ENCODE results near the gene NUP62CL. TPM values are rescaled to one million over a fixed set of nuclear protein-coding genes. Genes with fewer than 3 reads are reported as not detected.

NUP62CL gene
- total RNA-seq, 1 donor from 2014 or later, result 4.2 TPM

- DNase-seq (ENCODE audit: extremely low spot score, unreplicated experiment), result no peak
- Mint-ChIP-seq H3K4me3 (no peak overlapping the region), H3K9me3 (no peaks in the 10 kb centered on the region), H3K36me3 (no peaks in the 10 kb centered on the region), H3K4me1 (ENCODE audit: unreplicated experiment) (no peaks in the 10 kb centered on the region), H3K27ac (no peak overlapping the region), H3K27me3 (no peaks in the 10 kb centered on the region)
- no peak for TF ChIP-seq CTCF (conservative IDR thresholded peaks at IDR 0.05)
Observed at GRCh38 chrX:107123750-107124149, 82.5 kb downstream of the NUP62CL start.

GRCh38 chrX:107119283-107119682 lies 87.0 kb downstream of the NUP62CL start:
- TF ChIP-seq CTCF (conservative IDR thresholded peaks at IDR 0.05), result no peak
- Mint-ChIP-seq H3K36me3 (peaks cover 8% of the 10 kb centered on the region), H3K4me3 (peak overlapping the region; percentile 99), H3K4me1 (ENCODE audit: unreplicated experiment) (no peaks in the 10 kb centered on the region), H3K27me3 (no peaks in the 10 kb centered on the region), H3K9me3 (no peaks in the 10 kb centered on the region), H3K27ac (no peak overlapping the region)
- DNase-seq (ENCODE audit: extremely low spot score, unreplicated experiment), result no peak

- no peaks in the 10 kb centered on the region for H3K9me3 Mint-ChIP-seq
- peak within 1 kb of the TSS; percentile 95 for H3K27ac Mint-ChIP-seq
- no peak for TF ChIP-seq CTCF (conservative IDR thresholded peaks at IDR 0.05)
- no peaks in the 10 kb centered on the region for H3K4me1 Mint-ChIP-seq (ENCODE audit: unreplicated experiment)
- peak; percentile 71 for DNase-seq (ENCODE audit: extremely low spot score, unreplicated experiment)
- no peaks in the 10 kb centered on the region for H3K27me3 Mint-ChIP-seq
- H3K4me3 Mint-ChIP-seq, result peak within 1 kb of the TSS; percentile 99
- peaks cover 15% of the 10 kb centered on the region for H3K36me3 Mint-ChIP-seq
Observed at GRCh38 chrX:107118322-107119147, 87.7 kb downstream of the NUP62CL start, which contains the start of gene RBM41. TSS of gene RBM41 (minus strand) at chrX:107118822. CDS start at chrX:107118773, 49 bp downstream.

DNA sequence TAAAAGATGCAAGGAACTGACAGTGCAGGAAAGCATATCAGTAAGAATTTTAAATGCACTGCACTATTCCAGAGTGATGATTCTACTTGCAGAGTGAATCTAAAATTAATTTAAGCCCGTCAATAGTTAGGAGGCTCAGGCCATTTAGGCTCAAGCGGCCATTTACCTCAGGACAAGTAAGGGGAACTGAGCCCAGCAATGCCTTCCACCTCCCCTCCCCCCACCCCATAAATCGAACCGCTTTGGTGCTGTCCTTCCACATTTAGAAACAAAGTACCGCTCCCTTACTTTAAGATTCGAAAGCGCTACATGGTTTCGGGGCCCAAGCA lies 88.3 kb downstream of the NUP62CL start:
- H3K27me3 Mint-ChIP-seq, result no peaks in the 10 kb centered on the region
- no peaks in the 10 kb centered on the region for H3K9me3 Mint-ChIP-seq
- H3K4me1 Mint-ChIP-seq (ENCODE audit: unreplicated experiment), result no peaks in the 10 kb centered on the region
- peaks cover 15% of the 10 kb centered on the region for H3K36me3 Mint-ChIP-seq
- peak overlapping the region; percentile 99 for H3K4me3 Mint-ChIP-seq
- H3K27ac Mint-ChIP-seq, result peak overlapping the region; percentile 95
- DNase-seq (ENCODE audit: extremely low spot score, unreplicated experiment), result no peak
- TF ChIP-seq CTCF (conservative IDR thresholded peaks at IDR 0.05), result no peak

DNA sequence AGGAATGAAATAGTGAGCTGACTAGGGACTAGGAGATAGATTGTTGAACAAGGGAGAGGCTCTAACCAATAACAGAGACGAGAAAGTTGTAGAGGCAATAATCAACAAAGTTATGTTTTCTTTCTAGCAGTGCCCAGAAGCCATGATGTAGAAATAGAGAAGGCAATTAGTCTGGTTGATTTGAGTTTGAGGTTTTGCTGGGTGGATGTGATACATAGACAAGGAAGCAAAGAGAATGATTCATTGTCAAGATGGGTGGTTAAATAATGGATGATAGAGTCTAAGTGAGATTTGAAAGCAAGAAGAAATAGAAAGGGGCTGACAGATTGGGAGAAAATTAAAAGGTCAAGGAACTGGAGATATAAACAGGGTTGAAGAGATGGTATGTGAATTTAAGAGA lies 98.8 kb downstream of the NUP62CL start:
- Mint-ChIP-seq H3K27me3 (no peaks in the 10 kb centered on the region), H3K4me1 (ENCODE audit: unreplicated experiment) (no peaks in the 10 kb centered on the region), H3K27ac (no peak overlapping the region), H3K9me3 (no peaks in the 10 kb centered on the region), H3K36me3 (peaks cover 16% of the 10 kb centered on the region), H3K4me3 (no peak overlapping the region)
- DNase-seq (ENCODE audit: extremely low spot score, unreplicated experiment), result no peak
- TF ChIP-seq CTCF (conservative IDR thresholded peaks at IDR 0.05), result no peak
